Kidney (tissue), 14 donors: Measurements from ENCODE around the gene CYP26A1. TPM values are rescaled to one million over a fixed set of nuclear protein-coding genes. Genes with fewer than 3 reads are reported as not detected.

Source experiments
- DNase-seq, 5 donors: peaks; one replicate each; pipeline ENCODE4 v3.0.0-alpha.2; 2013 to 2020
- FAIRE-seq: peaks from 2 replicates; lab custom pipeline; 2012; peaks lifted over from hg19 to GRCh38; lab: Jason Lieb, UNC
- H3K27ac ChIP-seq, 2 donors: one replicate each; pipeline ENCODE4 v1.7.0; 2013; ENCODE audit warnings: low read depth in 2 of 2, low read length in 2 of 2, inconsistent platforms in 1 of 2
- H3K27me3 ChIP-seq: one replicate; pipeline ENCODE4 v1.7.1; 2013; ENCODE audit warnings: low read length, inconsistent platforms; ENCODE audit not compliant: control insufficient read depth, insufficient read depth
- H3K36me3 ChIP-seq, 3 donors: one replicate each; pipeline versions ENCODE4 v1.7.0 to v1.7.1; 2013; ENCODE audit warnings: low read length in 3 of 3, control low read depth in 1 of 3, inconsistent platforms in 1 of 3; ENCODE audit not compliant: insufficient read depth in 3 of 3, control insufficient read depth in 2 of 3
- H3K4me1 ChIP-seq, 3 donors: one replicate each; pipeline versions ENCODE4 v1.7.0 to v1.7.1; 2013; ENCODE audit warnings: low read length in 3 of 3, inconsistent platforms in 1 of 3, low read depth in 1 of 3; ENCODE audit not compliant: control insufficient read depth in 2 of 3, insufficient read depth in 2 of 3
- H3K4me3 ChIP-seq, 3 donors: one replicate each; pipeline versions ENCODE4 v1.7.0 to v1.8.1; 2013; ENCODE audit warnings: low read length in 3 of 3, control low read depth in 1 of 3, inconsistent platforms in 1 of 3
- H3K9ac ChIP-seq, 3 donors: one replicate each; pipeline versions ENCODE4 v1.7.0 to v1.7.1; 2013; ENCODE audit warnings: low read length in 3 of 3, control low read depth in 1 of 3, inconsistent platforms in 1 of 3
- H3K9me3 ChIP-seq, 3 donors: one replicate each; pipeline versions ENCODE4 v1.7.0 to v1.7.1; 2013; ENCODE audit warnings: low read length in 3 of 3, control low read depth in 1 of 3, inconsistent platforms in 1 of 3; ENCODE audit not compliant: control insufficient read depth in 2 of 3, insufficient read depth in 1 of 3
- CTCF ChIP-seq: IDR thresholded peaks from 3 replicates; pipeline ENCODE4 v1.5.1; 2012; ENCODE audit warnings: mild to moderate bottlenecking, moderate library complexity, borderline replicate concordance; ENCODE audit not compliant: insufficient read depth; ENCODE audit errors: extremely low read depth
- intact Hi-C: fragments of 100-400 bp; cut with DNase I; formaldehyde crosslinking; loops from one replicate; pipeline ENCODE4 v1.11.1; 2022
- polyA plus RNA-seq: library from polyadenylated mRNA; stranded (reverse); fragments of 350-450 nt; fragmentation: Illumina TruSeq; extraction: RNeasy Lipid Tissue Mini Kit (QIAGEN cat#74804); gene quantifications from one replicate; pipeline ENCODE4 v1.2.3, GENCODE V29; 2014; ENCODE audit warnings: low read depth, low replicate concordance; ENCODE audit not compliant: insufficient read depth
- total RNA-seq: library from RNA; stranded (reverse); fragmentation: NEBNext Ultra II Directional; extraction: Animal tissue kit (Norgen Biotek cat#: 25700); gene quantifications from one replicate; pipeline ENCODE4 v1.2.1, GENCODE V29; 2021
- donor health status: control.
- donor health status: control.
- donor health status: control.
- donor health status: control.
- donor health status: control.
- donor health status: DM: yes; HTN: yes; CAD: no.
- donor health status: Normal renal cell carcinoma (clear cell type).

Gene CYP26A1
- total and polyA plus RNA-seq, 2 donors from 2014 or later: 0.22 TPM; not detected in 1

DNA sequence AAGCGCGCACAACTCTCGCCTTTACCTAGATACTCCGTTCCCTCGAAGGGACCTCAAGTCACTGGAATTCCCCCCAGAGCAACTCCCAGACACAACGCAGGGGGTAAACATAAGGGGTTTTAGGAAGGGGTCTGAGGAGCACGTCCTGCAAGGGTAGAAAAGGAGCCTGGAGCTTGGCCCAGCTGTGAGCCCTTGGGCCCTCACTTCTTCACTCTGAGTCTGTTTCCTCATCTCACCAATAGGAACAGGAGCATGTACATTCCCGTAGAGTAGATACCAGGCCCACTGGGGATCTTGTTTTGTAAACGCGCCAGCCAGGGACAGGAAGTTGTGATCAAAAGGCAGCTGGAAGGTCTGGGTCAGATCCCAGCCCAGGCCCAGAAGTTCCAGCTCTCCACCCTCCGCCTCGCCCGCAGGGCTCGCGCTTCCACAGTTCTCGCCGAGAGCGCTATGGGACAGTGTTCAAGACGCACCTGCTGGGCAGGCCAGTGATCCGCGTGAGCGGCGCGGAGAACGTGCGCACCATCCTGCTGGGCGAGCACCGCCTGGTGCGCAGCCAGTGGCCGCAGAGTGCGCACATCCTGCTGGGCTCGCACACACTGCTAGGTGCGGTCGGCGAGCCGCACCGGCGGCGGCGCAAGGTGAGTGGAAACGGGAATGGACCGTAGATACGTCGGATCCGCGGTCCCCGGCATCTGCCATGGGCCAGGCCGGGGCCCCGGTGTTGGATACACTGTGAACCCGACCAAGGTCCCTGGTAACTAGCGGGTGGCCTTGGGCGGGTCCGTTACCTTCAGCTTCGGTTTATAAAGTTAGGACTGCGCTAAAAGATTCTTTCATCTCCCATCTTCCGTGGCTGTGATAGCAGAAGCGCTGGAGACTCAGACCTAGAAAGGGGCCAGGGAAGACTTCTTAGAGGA is 11.8 kb upstream of the CYP26A1 start:
- peak overlapping the region; percentile 9 to 24 (median 11) for H3K4me3 ChIP-seq
- intact Hi-C loops: no loop called here
- H3K27ac ChIP-seq: no peak overlapping the region
- no peaks in the 10 kb centered on the region for H3K9me3 ChIP-seq
- no peak for TF ChIP-seq CTCF
- H3K27me3 ChIP-seq: peaks cover 56% of the 10 kb centered on the region
- peaks cover 0 to 13% (median 0%) of the 10 kb centered on the region in 3 donors for H3K4me1 ChIP-seq
- FAIRE-seq (no peak), DNase-seq (peak in 2 of 5 donors; percentile 46 to 70)
- H3K36me3 ChIP-seq: no peaks in the 10 kb centered on the region
- no peak overlapping the region for H3K9ac ChIP-seq

DNA sequence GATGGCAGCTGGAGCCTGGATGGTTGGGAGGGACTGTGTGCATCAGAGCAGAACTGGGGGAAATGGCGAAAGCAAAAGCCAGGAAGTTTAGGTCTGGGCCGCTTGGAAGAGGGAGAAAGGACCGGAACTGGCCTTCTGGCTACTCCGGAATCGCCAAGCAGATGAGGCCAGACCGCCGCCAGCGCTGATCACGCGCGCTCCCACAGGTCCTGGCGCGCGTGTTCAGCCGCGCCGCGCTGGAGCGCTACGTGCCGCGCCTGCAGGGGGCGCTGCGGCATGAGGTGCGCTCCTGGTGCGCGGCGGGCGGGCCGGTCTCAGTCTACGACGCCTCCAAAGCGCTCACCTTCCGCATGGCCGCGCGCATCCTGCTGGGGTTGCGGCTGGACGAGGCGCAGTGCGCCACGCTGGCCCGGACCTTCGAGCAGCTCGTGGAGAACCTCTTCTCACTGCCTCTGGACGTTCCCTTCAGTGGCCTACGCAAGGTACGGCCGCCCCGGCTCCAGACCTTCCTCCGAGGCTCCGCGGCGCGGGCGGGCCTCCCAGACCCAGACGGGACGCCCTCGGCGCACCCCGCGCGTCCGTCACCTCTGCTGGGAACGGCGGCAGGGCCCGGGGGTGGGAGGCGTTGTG is 11.1 kb upstream of the CYP26A1 start:
- Histone ChIP-seq H3K9me3 (no peaks in the 10 kb centered on the region), H3K9ac (no peak overlapping the region), H3K36me3 (no peaks in the 10 kb centered on the region), H3K4me1 (peaks cover 0 to 13% (median 0%) of the 10 kb centered on the region in 3 donors), H3K27ac (no peak overlapping the region), H3K27me3 (peaks cover 64% of the 10 kb centered on the region), H3K4me3 (peak overlapping the region; percentile 9 to 24 (median 11))
- FAIRE-seq: no peak
- TF ChIP-seq CTCF: peak; percentile 42
- intact Hi-C loops: no loop called here
- peak in 3 of 5 donors; percentile 66 to 70 (median 66) for DNase-seq

- DNase-seq (peak in 1 of 5 donors; percentile 77), FAIRE-seq (no peak)
- Histone ChIP-seq H3K4me3 (no peak overlapping the region), H3K36me3 (no peaks in the 10 kb centered on the region), H3K27me3 (peaks cover 71% of the 10 kb centered on the region), H3K4me1 (peaks cover 0 to 13% (median 0%) of the 10 kb centered on the region in 3 donors), H3K9me3 (no peaks in the 10 kb centered on the region), H3K27ac (no peak overlapping the region), H3K9ac (no peak overlapping the region)
- TF ChIP-seq CTCF: no peak
- intact Hi-C loops: no loop called here
These were observed 10.3 kb upstream of the CYP26A1 start for GRCh38 chr10:93063144-93063976.
